Measurements from ENCODE around the gene LRRTM2. TPM values are rescaled to one million over a fixed set of nuclear protein-coding genes. Genes with fewer than 3 reads are reported as not detected.
A peak's percentile ranks its signal among the peaks of the same experiment; 100 is the strongest.

Gene LRRTM2
- total RNA-seq, 1 donor from 2014 or later, result 0.52 TPM

DNA sequence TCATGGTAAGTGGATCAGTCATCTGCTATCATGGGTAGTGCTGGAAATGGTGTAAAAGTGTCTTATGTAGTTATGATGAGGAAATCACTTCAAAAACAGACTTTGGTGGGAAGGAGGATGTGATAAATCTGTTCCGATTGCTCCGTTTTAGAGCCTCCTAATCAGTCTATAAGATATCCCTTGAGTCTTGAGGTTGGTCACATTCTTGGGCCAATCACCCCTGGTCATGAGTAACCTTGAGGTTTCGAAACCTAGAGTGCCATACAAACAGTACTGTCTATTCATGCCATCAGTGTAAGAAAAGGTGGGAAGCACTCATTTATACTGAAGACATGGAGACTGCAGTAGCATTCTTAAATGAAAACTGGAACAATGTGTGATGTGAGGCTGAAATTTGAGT is 45.8 kb downstream of the LRRTM2 start:
- H3K36me3 ChIP-seq, result peaks cover 42% of the 10 kb centered on the region
- ATAC-seq (no peak), DNase-seq (no peak)
- no peak overlapping the region for H3K4me3 ChIP-seq
- no peaks in the 10 kb centered on the region for H3K27me3 ChIP-seq
- intact Hi-C loops (cut with DNase I), result no loop called here
- TF ChIP-seq, protein P1, sequence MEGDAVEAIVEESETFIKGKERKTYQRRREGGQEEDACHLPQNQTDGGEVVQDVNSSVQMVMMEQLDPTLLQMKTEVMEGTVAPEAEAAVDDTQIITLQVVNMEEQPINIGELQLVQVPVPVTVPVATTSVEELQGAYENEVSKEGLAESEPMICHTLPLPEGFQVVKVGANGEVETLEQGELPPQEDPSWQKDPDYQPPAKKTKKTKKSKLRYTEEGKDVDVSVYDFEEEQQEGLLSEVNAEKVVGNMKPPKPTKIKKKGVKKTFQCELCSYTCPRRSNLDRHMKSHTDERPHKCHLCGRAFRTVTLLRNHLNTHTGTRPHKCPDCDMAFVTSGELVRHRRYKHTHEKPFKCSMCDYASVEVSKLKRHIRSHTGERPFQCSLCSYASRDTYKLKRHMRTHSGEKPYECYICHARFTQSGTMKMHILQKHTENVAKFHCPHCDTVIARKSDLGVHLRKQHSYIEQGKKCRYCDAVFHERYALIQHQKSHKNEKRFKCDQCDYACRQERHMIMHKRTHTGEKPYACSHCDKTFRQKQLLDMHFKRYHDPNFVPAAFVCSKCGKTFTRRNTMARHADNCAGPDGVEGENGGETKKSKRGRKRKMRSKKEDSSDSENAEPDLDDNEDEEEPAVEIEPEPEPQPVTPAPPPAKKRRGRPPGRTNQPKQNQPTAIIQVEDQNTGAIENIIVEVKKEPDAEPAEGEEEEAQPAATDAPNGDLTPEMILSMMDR (IDR thresholded peaks at IDR 0.05), result no peak
- no peaks in the 10 kb centered on the region for H3K9me3 ChIP-seq
- no peak overlapping the region for H3K27ac ChIP-seq
- no peaks in the 10 kb centered on the region for H3K4me1 ChIP-seq

DNA sequence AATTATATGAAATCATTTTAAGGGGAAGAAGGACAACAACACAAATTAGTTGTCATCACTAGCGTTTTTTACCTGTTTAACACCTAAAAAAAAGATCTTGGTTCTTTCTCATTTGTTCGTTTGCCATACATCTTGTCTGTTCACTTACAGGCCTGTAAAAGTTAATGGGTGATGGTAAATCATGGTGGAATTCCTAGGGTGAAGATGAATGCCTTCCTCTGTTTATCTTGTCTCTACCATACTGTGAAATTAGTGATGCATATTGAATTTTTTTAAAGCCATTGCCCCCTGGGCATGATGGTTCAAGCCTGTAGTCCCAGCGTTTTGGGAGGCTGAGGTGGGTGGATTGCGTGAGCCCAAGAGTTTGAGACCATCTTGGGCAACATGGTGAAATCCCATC is 46.6 kb downstream of the LRRTM2 start:
- Histone ChIP-seq H3K27ac (no peak overlapping the region), H3K27me3 (no peaks in the 10 kb centered on the region), H3K36me3 (peaks cover 42% of the 10 kb centered on the region), H3K4me3 (no peak overlapping the region), H3K9me3 (no peaks in the 10 kb centered on the region), H3K4me1 (no peaks in the 10 kb centered on the region)
- intact Hi-C loops (cut with DNase I), result no loop called here
- TF ChIP-seq, protein P1 (IDR thresholded peaks at IDR 0.05), result no peak
- ATAC-seq (no peak), DNase-seq (no peak)

DNA sequence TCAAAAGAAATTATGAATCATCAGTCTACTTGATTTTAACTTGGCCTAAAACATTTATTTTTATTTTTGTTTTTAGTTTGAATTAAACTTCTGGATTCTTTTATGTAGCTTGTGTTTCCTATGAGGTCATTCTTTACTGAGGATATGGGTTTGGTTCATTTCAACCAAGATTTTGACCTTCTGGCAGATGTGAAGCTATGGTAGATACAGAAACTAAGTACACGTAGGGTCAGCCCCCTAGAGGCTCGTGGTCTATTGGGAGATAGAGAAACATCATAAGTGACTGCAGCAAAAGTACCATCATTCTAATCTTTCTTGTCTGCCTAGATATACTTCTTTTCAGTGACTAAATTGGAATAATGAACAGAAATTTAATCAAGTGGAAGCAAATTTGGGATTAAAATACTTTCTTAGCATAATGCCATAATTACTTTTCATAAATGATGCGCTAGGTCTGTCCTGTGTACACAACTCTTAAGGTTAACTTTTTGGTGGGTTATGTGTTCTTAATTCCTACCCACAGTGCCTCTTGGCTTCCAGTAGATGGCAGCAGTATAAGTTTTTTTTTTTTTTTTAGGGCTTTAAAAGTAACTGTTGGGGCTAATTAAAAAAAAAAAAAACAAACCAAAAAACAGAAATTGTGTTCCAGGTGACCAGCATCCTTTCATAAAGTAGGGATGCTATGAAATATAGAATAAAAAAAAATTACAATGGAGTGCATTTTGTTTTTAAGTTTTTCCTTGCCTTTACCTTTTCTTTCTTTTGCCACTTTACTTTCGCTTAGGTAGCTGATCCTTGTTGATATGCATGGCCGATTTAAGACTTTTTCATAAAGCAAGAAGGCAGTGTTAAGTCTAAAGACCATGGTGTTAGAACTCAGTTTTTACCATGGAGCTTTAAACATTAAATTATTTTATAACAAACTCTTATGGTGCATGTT is 49.9 kb downstream of the LRRTM2 start:
- DNase-seq (no peak), ATAC-seq (no peak)
- no peaks in the 10 kb centered on the region for H3K4me1 ChIP-seq
- H3K36me3 ChIP-seq, result peaks cover 42% of the 10 kb centered on the region
- H3K27me3 ChIP-seq, result no peaks in the 10 kb centered on the region
- intact Hi-C loops (cut with DNase I), result no loop called here
- no peaks in the 10 kb centered on the region for H3K9me3 ChIP-seq
- no peak overlapping the region for H3K4me3 ChIP-seq
- H3K27ac ChIP-seq, result no peak overlapping the region
- TF ChIP-seq, protein P1 (IDR thresholded peaks at IDR 0.05), result peak; percentile 68

DNA sequence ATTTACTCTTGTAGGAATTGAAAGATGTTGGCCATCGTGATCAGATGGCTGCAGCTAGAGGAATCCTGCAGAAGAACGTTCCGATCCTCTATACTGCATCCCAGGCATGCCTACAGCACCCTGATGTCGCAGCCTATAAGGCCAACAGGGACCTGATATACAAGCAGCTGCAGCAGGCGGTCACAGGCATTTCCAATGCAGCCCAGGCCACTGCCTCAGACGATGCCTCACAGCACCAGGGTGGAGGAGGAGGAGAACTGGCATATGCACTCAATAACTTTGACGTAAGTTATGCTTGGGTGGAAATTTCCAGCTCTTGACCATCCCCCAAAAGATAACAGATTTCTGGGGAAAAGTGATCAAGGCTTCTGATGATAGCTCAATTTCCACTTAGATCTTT is 50.6 kb downstream of the LRRTM2 start:
- Histone ChIP-seq H3K36me3 (peaks cover 40% of the 10 kb centered on the region), H3K4me3 (no peak overlapping the region), H3K4me1 (no peaks in the 10 kb centered on the region), H3K9me3 (no peaks in the 10 kb centered on the region), H3K27ac (no peak overlapping the region), H3K27me3 (no peaks in the 10 kb centered on the region)
- intact Hi-C loops (cut with DNase I), result no loop called here
- DNase-seq, result no peak
- TF ChIP-seq, protein P1 (IDR thresholded peaks at IDR 0.05), result no peak
- no peak for ATAC-seq

DNA sequence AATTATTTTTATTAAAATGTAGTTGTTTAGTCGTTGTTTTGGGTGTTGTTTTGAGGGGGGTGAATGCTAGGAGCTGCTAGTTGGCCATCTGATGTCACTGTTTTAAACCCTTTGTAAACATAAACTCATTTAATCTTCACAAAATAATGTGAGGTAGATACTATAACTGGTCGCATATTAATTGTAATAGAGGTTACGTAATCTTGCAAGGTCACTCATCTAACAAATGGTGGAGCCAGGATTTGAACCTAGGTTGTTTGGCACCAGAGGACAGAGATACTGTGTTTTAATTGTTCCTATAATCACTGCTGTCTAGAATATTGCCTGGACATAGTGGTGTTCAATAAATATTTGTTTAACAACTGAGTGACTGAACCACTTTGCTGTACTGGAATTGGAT is 54.4 kb downstream of the LRRTM2 start:
- TF ChIP-seq, protein P1 (IDR thresholded peaks at IDR 0.05), result no peak
- intact Hi-C loops (cut with DNase I), result no loop called here
- ATAC-seq, result no peak

More for the DNA sequence above, 54.4 kb downstream of the LRRTM2 start:
- H3K27me3 ChIP-seq, result no peaks in the 10 kb centered on the region
- peaks cover 2% of the 10 kb centered on the region for H3K36me3 ChIP-seq
- no peaks in the 10 kb centered on the region for H3K9me3 ChIP-seq
- no peak overlapping the region for H3K4me3 ChIP-seq
- no peak for DNase-seq
- no peaks in the 10 kb centered on the region for H3K4me1 ChIP-seq
- no peak overlapping the region for H3K27ac ChIP-seq
